Gastroesophageal sphincter (tissue), 3 donors: ENCODE measurements around the gene BLMH.

Experiments used
- CTCF ChIP-seq, 4 experiments: fragments of 200-600 bp in 2 of 4; fragments of 450-650 bp in 2 of 4; sonication (generic) in 1 of 4; IDR thresholded peaks; one replicate each; pipeline ENCODE4 v1.5.1; 2017 to 2019; ENCODE audit warnings: antibody characterized with exemption in 4 of 4, mild to moderate bottlenecking in 2 of 4, moderate library complexity in 2 of 4
- POLR2A ChIP-seq, 2 donors: fragments of 450-650 bp; IDR thresholded peaks; one replicate each; pipeline ENCODE4 v1.6.1; 2017; ENCODE audit warnings: antibody characterized with exemption in 2 of 2, mild to moderate bottlenecking in 2 of 2, moderate library complexity in 1 of 2

GRCh38 chr17:30316736-30317135, 25.0 kb upstream of the BLMH start:
- TF ChIP-seq CTCF (IDR thresholded peaks at IDR 0.05), result no peak
- TF ChIP-seq POLR2A (IDR thresholded peaks at IDR 0.05), result no peak
